Activated naive CD8-positive, alpha-beta T cell treated with anti-CD3 and anti-CD28 coated beads, Interleukin-2, amount 10 ng/mL, durations not matched to agents 7 days and 5 days (primary cell): Measurements from ENCODE around the gene KRT27. TPM values are rescaled to one million over a fixed set of nuclear protein-coding genes. Genes with fewer than 3 reads are reported as not detected.
"Not testable (repeated sequence)": the region's sequence is repeated elsewhere in the genome, so short reads cannot be mapped to it uniquely, and the experiment has no call there.

Source experiments
- ATAC-seq: fragments of 150-1000 bp; cut with Tn5 transposase; one replicate; pipeline ENCODE4 v1.10.0; 2021; ENCODE audit warnings: low read depth, moderate library complexity
- POLR2A ChIA-PET: fragments of 350-600 bp; sonication (Branson Sonifier 250); formaldehyde crosslinking; loops from one replicate; lab custom pipeline; 2021; ENCODE audit warnings: antibody characterized with exemption; lab: Charles Lee
- DNase-seq: peaks from one replicate; pipeline ENCODE4 v3.0.0; 2021
- H3K27ac Mint-ChIP-seq: one replicate; pipeline ENCODE4 v1.8.0; 2022; ENCODE audit warnings: mild to moderate bottlenecking, mixed read lengths
- H3K27me3 Mint-ChIP-seq: one replicate; pipeline ENCODE4 v1.8.0; 2022; ENCODE audit warnings: mild to moderate bottlenecking, moderate library complexity, mixed read lengths
- H3K36me3 Mint-ChIP-seq: one replicate; pipeline ENCODE4 v1.8.0; 2021; ENCODE audit warnings: mild to moderate bottlenecking, mixed read lengths
- H3K4me1 Mint-ChIP-seq: one replicate; pipeline ENCODE4 v1.8.0; 2021; ENCODE audit warnings: mixed read lengths
- H3K4me3 Mint-ChIP-seq: one replicate; pipeline ENCODE4 v1.8.0; 2022; ENCODE audit warnings: mild to moderate bottlenecking, moderate library complexity, mixed read lengths
- H3K9me3 Mint-ChIP-seq: one replicate; pipeline ENCODE4 v1.8.0; 2021; ENCODE audit warnings: mixed read lengths
- total RNA-seq, 2 experiments: library from RNA; stranded (reverse); gene quantifications; one replicate each; pipeline ENCODE4 v1.2.3, GENCODE V29; 2021

Gene KRT27
- total RNA-seq, 2 experiments from 2014 or later = not detected

GRCh38 chr17:40765657-40766056, 16.7 kb downstream of the KRT27 start:
- DNase-seq (no peak), ATAC-seq (no peak)
- no peak overlapping the region for H3K4me3 Mint-ChIP-seq
- peaks cover 18% of the 10 kb centered on the region for H3K27me3 Mint-ChIP-seq
- POLR2A ChIA-PET = no interaction called here
- H3K27ac Mint-ChIP-seq = no peak overlapping the region
- peaks cover 13% of the 10 kb centered on the region for H3K9me3 Mint-ChIP-seq
- H3K36me3 Mint-ChIP-seq = no peaks in the 10 kb centered on the region
- no peaks in the 10 kb centered on the region for H3K4me1 Mint-ChIP-seq

GRCh38 chr17:40763752-40764151, 18.6 kb downstream of the KRT27 start:
- H3K27ac Mint-ChIP-seq = no peak overlapping the region
- DNase-seq = no peak
- no peaks in the 10 kb centered on the region for H3K4me1 Mint-ChIP-seq
- H3K27me3 Mint-ChIP-seq = peaks cover 17% of the 10 kb centered on the region
- ATAC-seq = no peak
- POLR2A ChIA-PET = no interaction called here
- H3K9me3 Mint-ChIP-seq = peaks cover 24% of the 10 kb centered on the region
- H3K4me3 Mint-ChIP-seq = no peak overlapping the region
- H3K36me3 Mint-ChIP-seq = no peaks in the 10 kb centered on the region

GRCh38 chr17:40760105-40761016, 22.0 kb downstream of the KRT27 start:
- DNase-seq (no peak), ATAC-seq (no peak)
- Mint-ChIP-seq H3K27me3 (peaks cover 26% of the 10 kb centered on the region), H3K27ac (no peak overlapping the region), H3K4me3 (no peak overlapping the region), H3K36me3 (no peaks in the 10 kb centered on the region), H3K4me1 (no peaks in the 10 kb centered on the region), H3K9me3 (peaks cover 24% of the 10 kb centered on the region)
- POLR2A ChIA-PET = no interaction called here

- Mint-ChIP-seq H3K4me3 (no peak within 1 kb of the TSS), H3K9me3 (peaks cover 8% of the 10 kb centered on the region), H3K27me3 (peaks cover 38% of the 10 kb centered on the region), H3K36me3 (no peaks in the 10 kb centered on the region), H3K27ac (no peak within 1 kb of the TSS), H3K4me1 (no peaks in the 10 kb centered on the region)
- POLR2A ChIA-PET = no interaction called here
- DNase-seq = no peak
- ATAC-seq = no peak
These were observed 27.1 kb downstream of the KRT27 start, which contains the start of gene KRT25 for GRCh38 chr17:40755231-40755630. Gene KRT25 (minus strand): TSS chr17:40755331. CDS start chr17:40755271, 60 bp downstream.

GRCh38 chr17:40753804-40754203, 28.5 kb downstream of the KRT27 start:
- no peaks in the 10 kb centered on the region for H3K36me3 Mint-ChIP-seq
- H3K27ac Mint-ChIP-seq = no peak overlapping the region
- H3K27me3 Mint-ChIP-seq = peaks cover 42% of the 10 kb centered on the region
- peaks cover 3% of the 10 kb centered on the region for H3K9me3 Mint-ChIP-seq
- DNase-seq = no peak
- H3K4me3 Mint-ChIP-seq = no peak overlapping the region
- no peak for ATAC-seq
- H3K4me1 Mint-ChIP-seq = no peaks in the 10 kb centered on the region
- POLR2A ChIA-PET = interaction anchor here (0.6 kb wide), 1 partner anchor 200 kb away, joined by 3 read pairs; no protein-coding TSS in a partner anchor

GRCh38 chr17:40751065-40751464, 31.3 kb downstream of the KRT27 start:
- DNase-seq (no peak), ATAC-seq (no peak)
- no peak overlapping the region for H3K4me3 Mint-ChIP-seq
- no peaks in the 10 kb centered on the region for H3K4me1 Mint-ChIP-seq
- H3K9me3 Mint-ChIP-seq = peaks cover 6% of the 10 kb centered on the region
- no peak overlapping the region for H3K27ac Mint-ChIP-seq
- POLR2A ChIA-PET = no interaction called here
- H3K36me3 Mint-ChIP-seq = no peaks in the 10 kb centered on the region
- peaks cover 31% of the 10 kb centered on the region for H3K27me3 Mint-ChIP-seq

GRCh38 chr17:40750391-40750790, 32.0 kb downstream of the KRT27 start:
- Mint-ChIP-seq H3K4me1 (no peaks in the 10 kb centered on the region), H3K27ac (no peak overlapping the region), H3K4me3 (no peak overlapping the region), H3K27me3 (peaks cover 31% of the 10 kb centered on the region), H3K36me3 (no peaks in the 10 kb centered on the region), H3K9me3 (peaks cover 6% of the 10 kb centered on the region)
- no peak for DNase-seq
- ATAC-seq = no peak
- POLR2A ChIA-PET = no interaction called here

GRCh38 chr17:40748666-40749065, 33.7 kb downstream of the KRT27 start:
- H3K9me3 Mint-ChIP-seq, H3K4me3 Mint-ChIP-seq, H3K27ac Mint-ChIP-seq, DNase-seq, POLR2A ChIA-PET, ATAC-seq, H3K36me3 Mint-ChIP-seq, H3K4me1 Mint-ChIP-seq: not testable (repeated sequence)
- peaks cover 34% of the 10 kb centered on the region for H3K27me3 Mint-ChIP-seq

GRCh38 chr17:40738553-40738952, 43.8 kb downstream of the KRT27 start:
- Mint-ChIP-seq H3K9me3 (peaks cover 2% of the 10 kb centered on the region), H3K4me1 (no peaks in the 10 kb centered on the region)
- POLR2A ChIA-PET = no interaction called here

GRCh38 chr17:40735016-40735415, 47.3 kb downstream of the KRT27 start:
- POLR2A ChIA-PET = no interaction called here
- H3K4me1 Mint-ChIP-seq = no peaks in the 10 kb centered on the region
- H3K4me3 Mint-ChIP-seq = no peak overlapping the region
- H3K27ac Mint-ChIP-seq = no peak overlapping the region
- H3K27me3 Mint-ChIP-seq = peaks cover 45% of the 10 kb centered on the region
- ATAC-seq (no peak), DNase-seq (no peak)
- no peaks in the 10 kb centered on the region for H3K9me3 Mint-ChIP-seq
- no peaks in the 10 kb centered on the region for H3K36me3 Mint-ChIP-seq

More at GRCh38 chr17:40738553-40738952, 43.8 kb downstream of the KRT27 start:
- Mint-ChIP-seq H3K4me3 (no peak overlapping the region), H3K27ac (no peak overlapping the region), H3K27me3 (peaks cover 31% of the 10 kb centered on the region), H3K36me3 (no peaks in the 10 kb centered on the region)
- DNase-seq (no peak), ATAC-seq (no peak)

GRCh38 chr17:40734018-40734417, 48.3 kb downstream of the KRT27 start:
- POLR2A ChIA-PET = no interaction called here
- H3K36me3 Mint-ChIP-seq = no peaks in the 10 kb centered on the region
- no peaks in the 10 kb centered on the region for H3K4me1 Mint-ChIP-seq
- H3K4me3 Mint-ChIP-seq = no peak overlapping the region
- no peaks in the 10 kb centered on the region for H3K9me3 Mint-ChIP-seq
- no peak for ATAC-seq
- DNase-seq = no peak
- H3K27ac Mint-ChIP-seq = no peak overlapping the region
- peaks cover 48% of the 10 kb centered on the region for H3K27me3 Mint-ChIP-seq

- no peak overlapping the region for H3K4me3 Mint-ChIP-seq
- H3K36me3 Mint-ChIP-seq = no peaks in the 10 kb centered on the region
- no peak overlapping the region for H3K27ac Mint-ChIP-seq
- H3K27me3 Mint-ChIP-seq = peaks cover 51% of the 10 kb centered on the region
- ATAC-seq (no peak), DNase-seq (no peak)
- H3K4me1 Mint-ChIP-seq = peaks cover 2% of the 10 kb centered on the region
- POLR2A ChIA-PET = no interaction called here
- H3K9me3 Mint-ChIP-seq = no peaks in the 10 kb centered on the region
These were observed 51.4 kb downstream of the KRT27 start for GRCh38 chr17:40730970-40731369.

GRCh38 chr17:40727447-40728231, 54.7 kb downstream of the KRT27 start:
- Mint-ChIP-seq H3K27ac (no peak overlapping the region), H3K4me3 (no peak overlapping the region), H3K9me3 (no peaks in the 10 kb centered on the region), H3K27me3 (peaks cover 54% of the 10 kb centered on the region), H3K36me3 (no peaks in the 10 kb centered on the region), H3K4me1 (peaks cover 2% of the 10 kb centered on the region)
- DNase-seq (no peak), ATAC-seq (no peak)
- POLR2A ChIA-PET = no interaction called here
